HG03342 (cell line): Measurements from ENCODE around the gene C10orf105.

Experiments used
- ATAC-seq: cut with Tn5 transposase; IDR thresholded peaks from one replicate; pipeline ENCODE4 v1.9.1; 2021; ENCODE audit warnings: mild to moderate bottlenecking, moderate library complexity; ENCODE audit not compliant: unreplicated experiment

C10orf105 gene

GRCh38 chr10:71751515-71752224, 32.1 kb upstream of the C10orf105 start:
- ATAC-seq = no peak

DNA sequence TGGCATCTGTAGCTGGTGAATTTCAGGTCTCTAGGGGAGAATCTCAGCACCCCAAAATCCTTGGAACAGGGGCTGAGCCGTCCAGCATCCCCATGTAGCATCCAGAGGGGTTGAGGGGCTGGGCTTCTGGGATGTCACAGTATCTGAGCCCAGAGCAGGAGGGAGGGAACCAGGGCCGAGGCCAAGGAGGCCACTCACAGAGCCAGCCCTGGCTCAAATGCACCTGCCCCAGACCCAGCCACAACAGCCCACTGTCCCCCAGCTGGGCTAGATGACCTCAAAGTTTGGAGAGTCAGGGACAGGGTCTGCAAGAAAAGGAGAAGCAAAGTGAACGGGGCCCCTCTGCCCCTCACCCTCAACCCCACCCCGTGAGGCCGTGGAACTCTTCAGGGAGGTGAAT, 31.4 kb upstream of the C10orf105 start:
- ATAC-seq = no peak

DNA sequence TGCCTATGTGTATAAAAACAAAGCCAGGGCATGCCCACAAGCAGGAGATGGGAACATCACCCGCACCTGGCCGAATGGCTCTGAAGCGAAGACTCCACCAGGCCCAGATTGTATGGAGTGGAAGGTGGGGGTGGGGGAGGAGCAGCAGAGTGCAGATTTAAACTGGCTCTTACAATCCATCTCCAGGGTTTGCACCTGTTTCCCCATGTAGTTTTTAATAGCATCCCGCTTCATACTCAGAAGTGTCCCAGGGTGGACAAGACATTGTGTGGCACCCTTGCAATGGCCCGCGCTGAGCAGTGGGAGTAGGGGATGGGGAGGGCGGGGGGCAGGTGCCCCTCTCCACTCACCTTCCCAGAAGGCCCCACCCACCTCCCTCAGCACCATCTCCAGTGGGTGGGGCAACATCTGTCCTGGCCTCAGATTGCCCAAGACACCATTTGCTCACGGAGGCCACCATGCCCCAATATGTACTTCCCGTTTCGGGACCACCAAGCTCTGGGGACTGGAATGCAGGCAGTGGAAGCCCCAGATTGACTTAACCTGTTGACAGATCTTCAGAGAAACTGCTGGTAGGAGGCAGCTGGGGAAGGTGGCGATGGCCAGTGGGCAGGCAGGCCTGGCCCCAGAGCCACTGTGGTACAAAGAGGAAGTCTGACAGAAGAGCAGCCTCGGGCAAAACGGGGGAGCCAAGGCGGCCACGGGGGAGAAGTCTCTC, 30.7 kb upstream of the C10orf105 start:
- ATAC-seq = no peak

DNA sequence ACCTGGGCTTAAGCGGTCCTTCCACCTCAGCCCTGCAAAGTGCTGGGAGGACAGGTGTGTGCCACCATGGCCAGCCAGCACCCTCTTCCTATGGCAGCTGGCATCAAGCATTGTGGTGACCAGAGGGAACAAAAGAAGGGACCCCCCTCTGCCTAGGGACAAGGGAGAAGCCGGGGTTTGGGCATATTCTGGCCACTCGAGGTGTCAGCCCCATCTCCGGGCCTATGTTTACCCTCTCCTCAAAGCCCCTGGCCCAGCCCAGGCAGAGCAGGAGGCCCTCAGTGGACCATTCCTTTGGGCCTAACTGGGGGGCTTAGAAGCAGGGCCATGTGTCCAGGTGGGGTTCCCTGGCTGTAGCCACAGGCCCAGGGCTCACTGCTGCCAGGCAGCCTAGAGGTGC, 29.8 kb upstream of the C10orf105 start:
- ATAC-seq = no peak

DNA sequence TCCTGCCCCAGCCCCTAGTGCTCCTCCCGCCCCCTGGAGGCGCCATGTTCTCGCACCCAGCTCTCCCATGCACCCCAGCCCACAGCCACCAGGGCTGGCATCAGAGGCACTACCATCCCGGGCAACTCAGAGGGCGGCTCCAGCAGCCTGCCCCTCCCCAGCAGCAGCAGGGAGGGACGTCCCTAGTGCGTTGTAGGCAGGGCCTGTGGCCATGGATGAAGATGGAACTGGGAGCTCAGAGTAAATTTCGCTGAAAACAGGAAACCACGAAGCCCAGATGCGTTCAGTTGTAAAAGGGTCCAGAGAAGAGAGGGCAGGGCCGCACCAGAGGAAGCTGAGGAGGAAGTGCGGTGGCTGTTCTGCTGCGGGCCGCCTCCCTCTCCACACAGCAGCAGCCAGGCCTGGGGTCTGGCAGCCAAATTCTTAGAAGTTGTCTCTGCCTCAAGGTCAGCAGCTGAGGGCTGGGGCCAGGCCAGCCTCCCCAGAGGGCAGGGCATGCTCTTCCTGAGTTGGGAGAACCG, 29.2 kb upstream of the C10orf105 start:
- peak; percentile 46 for ATAC-seq

DNA sequence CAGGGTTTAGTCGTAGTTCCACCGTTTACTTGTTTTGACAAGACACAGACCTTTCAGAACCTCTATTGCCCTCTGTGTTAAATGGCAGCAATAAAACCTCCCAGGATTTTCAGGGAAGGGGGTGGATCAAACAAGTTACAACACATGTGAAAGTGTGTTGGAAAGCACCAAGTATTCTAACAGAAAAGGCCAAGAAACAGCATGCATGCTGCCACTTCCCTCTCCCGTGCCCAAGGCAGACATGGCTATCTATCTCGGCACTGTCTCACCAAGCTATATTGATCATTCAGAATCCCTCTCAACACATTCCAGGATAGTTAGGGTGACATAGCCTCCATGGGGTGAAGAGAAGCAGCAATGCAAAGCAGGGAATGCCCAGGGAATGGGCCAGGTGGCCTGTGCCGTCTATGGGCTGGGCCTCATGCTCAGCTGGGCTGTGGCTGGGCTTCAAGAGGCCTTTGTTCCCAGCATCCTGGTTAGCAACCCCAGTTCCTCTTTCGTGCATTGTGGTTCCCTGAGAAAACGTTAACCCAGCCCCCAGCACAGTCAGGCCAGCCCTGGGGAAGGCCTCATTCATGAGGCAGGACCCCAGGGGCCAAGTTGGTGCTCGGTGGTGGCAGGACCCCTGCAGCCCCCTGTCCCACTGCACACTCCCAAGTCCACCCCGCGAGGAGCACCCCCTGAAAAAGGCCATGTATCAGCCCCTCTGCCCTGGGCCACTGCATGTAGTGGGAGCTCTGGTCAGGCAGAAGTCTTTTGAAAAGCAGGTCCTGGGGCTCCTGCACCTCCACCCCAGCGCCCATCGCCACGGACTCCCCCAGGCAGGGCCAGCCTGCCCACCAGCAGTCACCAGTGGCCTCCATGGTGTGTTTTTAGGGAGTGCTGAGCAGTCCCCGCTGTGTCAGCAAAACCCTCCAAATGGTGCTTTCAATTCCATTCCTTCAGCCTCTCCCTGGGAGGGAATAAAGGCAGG, 28.3 kb upstream of the C10orf105 start:
- peak; percentile 40 for ATAC-seq

DNA sequence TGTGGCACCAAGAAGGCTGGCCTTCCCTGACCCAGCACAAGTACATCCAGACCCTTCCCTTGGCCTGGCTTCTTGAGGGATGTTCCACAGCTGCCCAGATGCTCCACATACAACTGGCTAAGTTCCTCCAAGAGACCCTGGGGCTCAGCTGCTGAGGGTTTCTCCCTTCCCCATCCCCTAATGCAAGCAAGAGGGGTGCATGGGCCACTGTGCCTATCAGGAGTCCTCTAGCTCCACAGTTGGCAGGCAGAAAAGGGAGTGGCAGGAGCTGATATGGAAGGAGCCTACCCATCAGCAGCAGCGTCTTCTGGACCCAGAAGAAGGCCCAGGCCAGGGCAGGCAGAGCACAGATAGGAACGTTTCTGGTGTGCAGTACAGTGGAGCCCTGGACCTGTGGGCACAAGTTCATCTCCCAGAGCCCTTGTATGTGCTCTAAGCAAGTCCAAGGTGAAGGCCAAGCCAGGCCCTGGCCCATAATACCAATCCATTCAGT, 27.5 kb upstream of the C10orf105 start:
- no peak for ATAC-seq

DNA sequence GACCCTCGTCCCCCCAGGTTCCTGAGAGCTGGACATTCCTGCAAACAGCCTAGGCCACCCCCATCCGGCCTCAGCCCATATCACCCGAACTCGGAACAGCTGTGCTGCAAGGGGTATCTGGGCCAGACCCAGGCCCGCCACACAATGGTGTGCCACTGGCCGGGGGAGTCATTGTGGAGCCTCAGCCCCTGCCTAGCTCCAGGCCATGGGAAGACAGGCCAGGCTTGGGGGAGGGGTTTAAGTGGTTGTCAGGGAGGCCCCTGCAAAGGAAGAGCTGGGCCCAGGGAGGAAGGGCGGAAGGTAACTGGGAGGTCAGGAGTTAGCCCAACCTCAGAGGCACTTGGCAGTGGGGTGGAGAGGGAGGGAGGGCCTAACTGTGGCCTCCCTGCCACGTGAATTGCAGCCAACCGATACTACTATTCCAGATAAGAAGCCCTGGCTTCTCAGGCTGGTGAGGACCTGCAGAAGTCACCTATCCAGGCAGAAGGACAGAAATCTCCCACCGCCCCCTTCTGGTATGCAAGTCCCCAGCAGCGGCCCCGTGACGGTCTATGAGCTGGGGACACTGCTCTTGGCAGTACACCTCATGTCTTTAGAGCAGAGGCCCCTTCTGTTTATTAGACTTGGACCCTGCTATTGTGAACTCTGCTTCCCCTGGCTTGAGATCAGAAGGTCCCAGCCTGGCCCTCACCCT, 26.9 kb upstream of the C10orf105 start:
- ATAC-seq = no peak

- ATAC-seq = no peak
Observed at GRCh38 chr10:71745664-71746250, 26.2 kb upstream of the C10orf105 start.

DNA sequence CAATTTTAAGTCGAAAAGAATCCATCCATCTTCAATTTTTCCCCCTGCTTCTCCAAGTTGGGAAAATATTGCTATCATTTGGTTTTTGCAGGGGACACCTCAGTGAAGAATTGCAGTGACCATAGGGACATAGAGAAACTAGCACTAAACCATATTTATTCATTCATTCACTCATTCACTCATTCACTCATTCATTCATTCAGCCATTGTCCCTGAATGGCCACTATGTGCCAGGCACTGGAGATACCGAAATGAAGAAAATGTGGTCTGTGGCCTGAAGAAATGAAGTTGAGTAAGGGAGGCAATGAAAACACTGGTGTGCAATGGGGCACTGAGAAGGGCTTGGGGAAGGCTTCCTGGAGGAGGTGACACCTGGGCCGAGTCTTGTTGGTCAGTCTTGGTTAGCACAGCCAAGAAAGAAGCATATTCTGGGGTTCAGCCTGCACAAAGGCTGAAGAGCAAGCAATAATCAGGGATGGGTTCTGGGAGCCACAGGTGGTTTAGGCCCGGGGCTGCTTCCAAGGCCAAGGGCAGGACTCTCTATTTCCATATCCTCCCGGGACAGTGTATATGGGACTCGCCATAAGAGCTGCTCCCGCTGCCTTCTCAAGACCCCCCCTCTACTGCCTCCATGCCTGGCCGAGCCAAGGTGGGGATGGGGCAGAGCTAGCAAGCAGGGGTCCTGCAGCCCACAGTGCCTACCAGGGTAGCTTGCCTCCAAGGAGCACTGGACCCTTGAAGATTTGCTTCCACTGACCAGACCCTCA, 25.5 kb upstream of the C10orf105 start:
- ATAC-seq = no peak

DNA sequence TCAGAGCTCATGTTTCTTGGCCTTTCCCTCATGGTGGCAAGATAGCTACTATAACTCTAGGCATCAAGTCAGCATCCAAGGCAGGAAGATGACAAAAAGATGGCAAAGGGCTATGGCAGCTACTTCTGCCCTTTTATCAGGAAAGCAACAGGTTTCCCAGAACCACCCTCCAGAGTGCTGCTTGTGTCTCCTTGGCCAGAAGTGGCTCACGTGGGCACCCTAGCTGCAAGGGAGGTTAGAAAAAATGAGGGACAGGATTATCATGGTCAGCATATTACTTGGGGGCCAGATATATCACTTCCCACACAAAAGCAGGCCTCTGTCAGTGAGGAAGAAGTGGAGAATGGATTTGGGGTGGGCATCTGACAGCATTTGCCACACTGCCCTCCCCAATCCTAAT, 24.3 kb upstream of the C10orf105 start:
- no peak for ATAC-seq

GRCh38 chr10:71743089-71743838, 23.7 kb upstream of the C10orf105 start:
- ATAC-seq = no peak

GRCh38 chr10:71742301-71743088, 22.9 kb upstream of the C10orf105 start:
- no peak for ATAC-seq

DNA sequence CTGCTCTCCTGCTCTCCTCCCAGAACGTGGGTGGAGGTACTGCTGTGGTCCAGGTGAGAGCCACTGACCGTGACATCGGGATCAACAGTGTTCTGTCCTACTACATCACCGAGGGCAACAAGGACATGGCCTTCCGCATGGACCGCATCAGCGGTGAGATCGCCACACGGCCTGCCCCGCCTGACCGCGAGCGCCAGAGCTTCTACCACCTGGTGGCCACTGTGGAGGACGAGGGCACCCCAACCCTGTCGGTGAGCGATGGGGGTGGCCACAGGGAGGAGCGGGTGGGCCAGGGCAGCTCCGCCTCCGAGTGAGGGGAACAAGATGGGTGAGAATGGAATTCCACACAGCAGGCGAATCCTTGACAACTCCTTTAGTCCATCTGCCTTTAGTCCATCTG, 22.1 kb upstream of the C10orf105 start:
- no peak for ATAC-seq

DNA sequence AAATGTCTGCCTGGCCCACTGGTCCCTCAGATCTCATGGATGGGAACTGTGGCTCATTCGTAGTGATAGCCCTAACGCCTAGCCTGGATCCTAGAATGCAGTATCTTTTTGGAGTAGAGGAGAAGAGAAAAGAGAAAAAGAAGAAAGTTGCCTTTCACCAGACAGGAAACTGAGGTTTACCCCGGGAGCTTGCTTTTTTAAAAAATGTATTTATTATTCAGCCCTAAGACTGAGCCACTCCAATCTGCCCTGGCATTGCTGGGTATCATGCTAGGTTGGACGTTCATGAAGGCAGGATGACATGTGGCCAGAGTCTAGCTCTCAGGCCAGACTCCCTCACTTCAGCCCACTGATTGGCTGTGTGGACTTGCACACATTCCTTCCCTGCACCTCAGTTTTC, 21.5 kb upstream of the C10orf105 start:
- no peak for ATAC-seq

GRCh38 chr10:71740069-71740653, 20.6 kb upstream of the C10orf105 start:
- ATAC-seq = no peak

- no peak for ATAC-seq
Observed at GRCh38 chr10:71739358-71739900, 19.9 kb upstream of the C10orf105 start.
